Vagina (tissue), 2 donors: ENCODE measurements around the gene PLEKHA4. TPM values are rescaled to one million over a fixed set of nuclear protein-coding genes. Genes with fewer than 3 reads are reported as not detected.

Source experiments
- DNase-seq, 2 donors: peaks; one replicate each; pipeline ENCODE4 v3.0.0-alpha.2; 2017; ENCODE audit errors: extremely low spot score in 2 of 2
- H3K27ac ChIP-seq: fragments of 200-600 bp; sonication (generic); one replicate; pipeline ENCODE4 v1.5.1; 2019
- H3K27me3 ChIP-seq: fragments of 200-600 bp; sonication (generic); one replicate; pipeline ENCODE4 v1.5.1; 2019
- H3K36me3 ChIP-seq, 2 donors: fragments of 200-600 bp; sonication (generic); one replicate each; pipeline ENCODE4 v1.5.1; 2017 to 2019
- H3K4me1 ChIP-seq: fragments of 200-600 bp; sonication (generic); one replicate; pipeline ENCODE4 v1.5.1; 2019
- H3K4me3 ChIP-seq, 2 donors: fragments of 200-600 bp; sonication (generic); 1 replicate in 1 of 2; 2 replicates in 1 of 2; pipeline ENCODE4 v1.5.1; 2016 to 2019
- H3K9me3 ChIP-seq: fragments of 200-600 bp; sonication (generic); one replicate; pipeline ENCODE4 v1.5.1; 2019
- POLR2A ChIP-seq, 2 donors: fragments of 450-650 bp; IDR thresholded peaks; one replicate each; pipeline ENCODE4 v1.6.1; 2017; ENCODE audit warnings: antibody characterized with exemption in 2 of 2, mild to moderate bottlenecking in 2 of 2, moderate library complexity in 2 of 2
- POLR2AphosphoS5 ChIP-seq, 2 donors: sonication (generic); formaldehyde crosslinking; IDR thresholded peaks; one replicate each; pipeline ENCODE4 v1.9.0; 2017; ENCODE audit warnings: antibody characterized with exemption in 2 of 2, mild to moderate bottlenecking in 2 of 2, low read depth in 1 of 2; ENCODE audit not compliant: insufficient read depth in 1 of 2
- intact Hi-C: fragments of 100-400 bp; cut with DNase I; formaldehyde crosslinking; loops from one replicate; pipeline ENCODE4 v1.15.1; 2023
- total RNA-seq: library from RNA; depleted of rRNA; stranded (reverse); fragments of >200 nt; gene quantifications from one replicate; pipeline ENCODE4 v1.2.3, GENCODE V29; 2016
- TF ChIP-seq, protein P1 (sequence below), 3 experiments: fragments of 450-650 bp in 2 of 3; fragments of 200-600 bp in 1 of 3; sonication (generic) in 1 of 3; IDR thresholded peaks; one replicate each; pipeline ENCODE4 v1.5.1; 2017 to 2019; ENCODE audit warnings: antibody characterized with exemption in 3 of 3, mild to moderate bottlenecking in 2 of 3, moderate library complexity in 2 of 3

The PLEKHA4 gene
- total RNA-seq, 1 donor from 2014 or later: 37.1 TPM

DNA sequence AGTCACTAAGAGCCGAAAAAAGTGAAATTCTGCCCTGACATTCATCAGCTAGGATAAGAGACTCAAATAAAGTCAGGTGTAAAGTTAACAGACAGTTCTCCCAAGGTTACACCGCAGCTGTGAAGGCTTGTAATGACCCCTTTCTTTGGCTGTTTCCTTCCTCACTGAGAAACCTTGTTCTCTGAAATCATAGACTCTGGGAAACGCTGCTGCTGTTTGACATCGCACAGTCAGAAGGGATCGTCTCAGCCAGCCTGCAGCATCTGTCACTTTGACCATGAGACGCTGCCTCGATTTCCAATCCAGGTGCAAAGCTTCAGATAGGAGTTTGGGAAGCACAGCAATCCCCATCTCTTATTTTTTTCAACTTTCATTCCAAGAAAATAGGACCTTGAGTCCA lies 58.3 kb downstream of the PLEKHA4 start:
- Histone ChIP-seq H3K9me3 (no peaks in the 10 kb centered on the region), H3K4me3 (peak overlapping the region; percentile 61 to 76), H3K36me3 (no peaks in the 10 kb centered on the region), H3K27me3 (no peaks in the 10 kb centered on the region), H3K4me1 (peaks cover 46% of the 10 kb centered on the region), H3K27ac (peak overlapping the region; percentile 94)
- no peak for DNase-seq
- TF ChIP-seq POLR2AphosphoS5 (IDR thresholded peaks at IDR 0.05; ENCODE audit: insufficient read depth in 1 of 2, low read depth in 1 of 2) (no peak), POLR2A (IDR thresholded peaks at IDR 0.05) (no peak)
- TF ChIP-seq, protein P1, sequence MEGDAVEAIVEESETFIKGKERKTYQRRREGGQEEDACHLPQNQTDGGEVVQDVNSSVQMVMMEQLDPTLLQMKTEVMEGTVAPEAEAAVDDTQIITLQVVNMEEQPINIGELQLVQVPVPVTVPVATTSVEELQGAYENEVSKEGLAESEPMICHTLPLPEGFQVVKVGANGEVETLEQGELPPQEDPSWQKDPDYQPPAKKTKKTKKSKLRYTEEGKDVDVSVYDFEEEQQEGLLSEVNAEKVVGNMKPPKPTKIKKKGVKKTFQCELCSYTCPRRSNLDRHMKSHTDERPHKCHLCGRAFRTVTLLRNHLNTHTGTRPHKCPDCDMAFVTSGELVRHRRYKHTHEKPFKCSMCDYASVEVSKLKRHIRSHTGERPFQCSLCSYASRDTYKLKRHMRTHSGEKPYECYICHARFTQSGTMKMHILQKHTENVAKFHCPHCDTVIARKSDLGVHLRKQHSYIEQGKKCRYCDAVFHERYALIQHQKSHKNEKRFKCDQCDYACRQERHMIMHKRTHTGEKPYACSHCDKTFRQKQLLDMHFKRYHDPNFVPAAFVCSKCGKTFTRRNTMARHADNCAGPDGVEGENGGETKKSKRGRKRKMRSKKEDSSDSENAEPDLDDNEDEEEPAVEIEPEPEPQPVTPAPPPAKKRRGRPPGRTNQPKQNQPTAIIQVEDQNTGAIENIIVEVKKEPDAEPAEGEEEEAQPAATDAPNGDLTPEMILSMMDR (IDR thresholded peaks at IDR 0.05): no peak
- intact Hi-C loops: no loop called here

DNA sequence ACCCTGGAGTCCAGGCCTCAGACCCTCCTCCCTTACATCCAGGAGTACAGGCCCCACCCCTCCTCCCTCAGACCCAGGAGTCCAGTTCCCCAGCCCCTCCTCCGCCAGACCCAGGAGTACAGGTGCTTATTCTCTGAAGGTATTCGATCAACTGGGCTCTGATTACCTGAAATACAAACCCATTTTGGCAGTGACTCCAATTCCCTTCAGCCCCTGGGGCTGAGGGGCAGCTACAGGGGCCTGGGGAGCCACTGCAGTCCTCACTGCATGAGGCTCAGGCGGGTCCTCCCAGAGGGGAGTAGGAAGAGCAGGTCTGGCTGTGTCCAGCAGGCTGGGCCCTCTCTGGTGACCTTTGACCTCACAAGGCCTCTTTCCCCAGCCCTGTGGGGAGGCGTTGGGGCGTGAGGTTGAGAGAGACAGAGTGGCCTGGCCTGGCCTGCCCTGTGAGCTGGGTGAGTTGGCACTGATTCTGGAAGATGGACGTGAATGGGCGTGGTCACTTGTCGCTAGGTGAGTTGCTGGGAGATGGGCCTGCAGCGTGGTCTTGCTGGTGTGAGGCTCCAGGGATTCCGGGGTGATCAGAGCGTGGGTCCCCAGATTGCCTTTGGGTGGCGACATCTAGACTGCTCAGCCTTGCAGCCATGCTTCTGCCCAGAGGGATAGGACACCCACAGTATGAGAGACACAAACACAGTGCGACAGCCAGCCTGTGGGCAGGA lies 60.7 kb downstream of the PLEKHA4 start:
- H3K27me3 ChIP-seq: no peaks in the 10 kb centered on the region
- no peaks in the 10 kb centered on the region for H3K9me3 ChIP-seq
- no peak overlapping the region for H3K27ac ChIP-seq
- intact Hi-C loops: no loop called here
- H3K36me3 ChIP-seq: no peaks in the 10 kb centered on the region
- peaks cover 43% of the 10 kb centered on the region for H3K4me1 ChIP-seq
- no peak overlapping the region for H3K4me3 ChIP-seq
- TF ChIP-seq POLR2A (IDR thresholded peaks at IDR 0.05): no peak
- no peak for DNase-seq

DNA sequence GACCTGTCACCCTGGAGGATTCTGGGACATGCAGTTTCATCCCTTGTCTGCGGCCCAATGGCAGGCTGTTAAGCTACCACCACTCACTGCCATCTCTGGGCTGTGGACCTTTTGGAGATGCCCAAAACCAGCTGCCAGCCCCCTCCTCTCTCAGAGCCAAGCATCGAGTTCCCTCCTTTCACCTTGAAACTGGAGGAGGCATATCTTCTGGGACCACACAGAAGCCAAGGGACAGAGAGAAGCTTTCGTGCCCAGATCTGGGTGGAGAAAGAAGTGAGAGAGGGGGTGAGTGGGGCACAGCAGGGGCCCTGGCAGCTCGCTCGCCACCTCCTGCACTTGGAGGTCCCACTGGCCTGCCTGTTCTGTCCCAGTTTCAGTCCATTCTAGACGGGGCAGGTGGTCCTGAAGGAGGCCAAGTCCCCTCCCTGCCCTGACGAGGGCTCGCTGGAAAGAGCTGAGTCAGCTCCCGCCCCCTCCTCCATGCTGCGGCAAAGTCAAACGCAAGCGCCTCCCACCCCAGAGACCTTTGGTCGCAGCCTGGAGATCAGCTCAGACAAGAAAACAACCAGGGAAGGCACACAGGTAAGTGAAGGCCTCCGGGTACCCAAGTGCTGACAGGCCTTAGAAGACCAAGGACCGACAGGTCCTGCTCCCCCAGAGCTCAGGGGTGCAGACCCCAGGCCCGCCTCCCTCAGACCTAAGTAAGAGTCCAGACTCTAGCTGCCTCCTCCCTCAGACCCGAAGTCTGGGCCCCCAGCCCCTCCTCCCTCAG lies 61.4 kb downstream of the PLEKHA4 start:
- Histone ChIP-seq H3K9me3 (no peaks in the 10 kb centered on the region), H3K4me1 (peaks cover 36% of the 10 kb centered on the region), H3K4me3 (no peak overlapping the region), H3K36me3 (no peaks in the 10 kb centered on the region), H3K27ac (no peak overlapping the region), H3K27me3 (no peaks in the 10 kb centered on the region)
- TF ChIP-seq POLR2A (IDR thresholded peaks at IDR 0.05) (no peak), POLR2AphosphoS5 (IDR thresholded peaks at IDR 0.05; ENCODE audit: insufficient read depth in 1 of 2, low read depth in 1 of 2) (no peak)
- TF ChIP-seq, protein P1 (IDR thresholded peaks at IDR 0.05): no peak
- intact Hi-C loops: no loop called here
- DNase-seq: no peak

DNA sequence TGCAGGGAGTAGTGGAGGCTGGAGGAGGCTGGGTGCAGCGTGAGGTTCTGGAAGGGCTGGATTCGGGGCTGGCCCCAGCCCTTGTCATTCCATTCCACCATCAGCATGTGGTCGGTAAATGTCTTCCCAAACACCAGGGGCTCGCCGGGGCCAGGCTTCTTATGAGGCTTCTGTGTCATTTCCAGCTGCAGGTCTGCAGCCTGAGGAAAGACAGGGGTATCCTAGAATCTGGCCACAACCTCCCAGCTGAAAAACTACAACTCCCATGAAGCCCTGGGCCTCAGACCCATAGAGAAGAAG lies 61.9 kb downstream of the PLEKHA4 start:
- Histone ChIP-seq H3K9me3 (no peaks in the 10 kb centered on the region), H3K4me3 (no peak overlapping the region), H3K27me3 (no peaks in the 10 kb centered on the region), H3K27ac (no peak overlapping the region), H3K4me1 (peaks cover 30% of the 10 kb centered on the region), H3K36me3 (no peaks in the 10 kb centered on the region)
- TF ChIP-seq POLR2A (IDR thresholded peaks at IDR 0.05) (no peak), POLR2AphosphoS5 (IDR thresholded peaks at IDR 0.05; ENCODE audit: insufficient read depth in 1 of 2, low read depth in 1 of 2) (no peak)
- TF ChIP-seq, protein P1 (IDR thresholded peaks at IDR 0.05): no peak
- intact Hi-C loops: no loop called here
- DNase-seq: no peak

DNA sequence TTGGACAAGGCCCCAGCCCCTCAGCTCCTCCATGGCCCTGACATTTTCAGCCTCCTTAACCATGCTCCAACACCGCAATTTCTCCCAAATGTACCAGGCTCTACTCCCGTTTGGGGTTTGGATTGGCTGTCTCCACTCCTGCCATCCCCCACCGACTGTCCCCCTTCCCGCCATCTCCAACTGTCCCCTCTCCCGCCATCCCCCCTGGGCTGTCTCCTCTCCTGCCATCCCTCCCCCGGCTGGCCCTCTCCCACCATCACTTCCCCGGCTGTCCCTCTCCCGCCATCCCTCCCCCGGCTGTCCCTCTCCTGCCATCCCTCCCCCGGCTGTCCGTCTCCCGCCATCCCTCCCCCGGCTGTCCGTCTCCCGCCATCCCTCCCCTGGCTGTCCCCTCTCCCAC lies 63.0 kb downstream of the PLEKHA4 start:
- no peaks in the 10 kb centered on the region for H3K9me3 ChIP-seq
- H3K27ac ChIP-seq: no peak overlapping the region
- H3K27me3 ChIP-seq: no peaks in the 10 kb centered on the region
- DNase-seq: no peak
- peaks cover 24% of the 10 kb centered on the region for H3K4me1 ChIP-seq
- intact Hi-C loops: no loop called here
- H3K4me3 ChIP-seq: no peak overlapping the region
- TF ChIP-seq, protein P1 (IDR thresholded peaks at IDR 0.05): no peak
- no peak for TF ChIP-seq POLR2AphosphoS5 (IDR thresholded peaks at IDR 0.05; ENCODE audit: insufficient read depth in 1 of 2, low read depth in 1 of 2)
- TF ChIP-seq POLR2A (IDR thresholded peaks at IDR 0.05): no peak
- no peaks in the 10 kb centered on the region for H3K36me3 ChIP-seq
